ENCODE measurements around the gene MTHFD1L. TPM values are rescaled to one million over a fixed set of nuclear protein-coding genes. Genes with fewer than 3 reads are reported as not detected.

The MTHFD1L gene
- total RNA-seq, 2 donors from 2014 or later, result 3.1 to 18.7 TPM

GRCh38 chr6:150831577-150831976 is 33.9 kb upstream of the MTHFD1L start:
- Histone ChIP-seq H3K27me3 (replicated peaks; ENCODE audit: insufficient read depth) (no peaks in the 10 kb centered on the region), H3K27ac (no peak overlapping the region), H3K9me3 (no peaks in the 10 kb centered on the region), H3K4me1 (replicated peaks) (no peaks in the 10 kb centered on the region), H3K4me3 (no peak overlapping the region), H3K36me3 (no peaks in the 10 kb centered on the region)
- WGBS, result 85% methylated on average over 14 of the region's 14 CpGs
- DNase-seq (ENCODE audit: low spot score), result no peak
- no peak for TF ChIP-seq CTCF (IDR thresholded peaks at IDR 0.05)
- TF ChIP-seq POLR2A (IDR thresholded peaks at IDR 0.05), result no peak
- TF ChIP-seq POLR2AphosphoS5 (IDR thresholded peaks at IDR 0.05), result no peak
- intact Hi-C loops (cut with DNase I), result no loop called here

DNA sequence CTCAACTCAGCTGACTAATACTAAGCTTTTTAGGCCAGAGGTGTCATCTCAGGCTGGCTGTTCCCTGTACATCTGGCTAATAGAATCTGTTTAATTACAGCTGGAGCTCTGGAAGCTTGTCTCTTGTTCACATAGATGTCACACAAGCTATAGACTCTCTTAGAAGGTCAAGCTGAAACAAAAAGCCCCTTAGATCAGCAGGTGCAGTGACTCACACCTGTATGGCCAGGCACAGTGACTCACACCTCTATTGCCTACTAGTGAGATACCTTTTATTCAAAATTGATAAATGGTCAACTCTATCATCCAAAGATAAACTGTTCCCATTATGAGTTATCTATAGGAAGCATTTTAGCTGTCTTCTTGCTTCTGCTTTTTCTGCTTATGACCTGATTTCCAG is 29.9 kb upstream of the MTHFD1L start:
- no peak for DNase-seq (ENCODE audit: low spot score)
- no peaks in the 10 kb centered on the region for H3K27me3 ChIP-seq (replicated peaks; ENCODE audit: insufficient read depth)
- H3K9me3 ChIP-seq, result no peaks in the 10 kb centered on the region
- H3K27ac ChIP-seq, result no peak overlapping the region
- TF ChIP-seq POLR2A (IDR thresholded peaks at IDR 0.05) (no peak), CTCF (IDR thresholded peaks at IDR 0.05) (no peak), POLR2AphosphoS5 (IDR thresholded peaks at IDR 0.05) (no peak)
- intact Hi-C loops (cut with DNase I), result no loop called here
- no peaks in the 10 kb centered on the region for H3K4me1 ChIP-seq (replicated peaks)
- H3K4me3 ChIP-seq, result no peak overlapping the region
- no peaks in the 10 kb centered on the region for H3K36me3 ChIP-seq

GRCh38 chr6:150840185-150840584 is 25.3 kb upstream of the MTHFD1L start:
- TF ChIP-seq CTCF (IDR thresholded peaks at IDR 0.05) (no peak), POLR2AphosphoS5 (IDR thresholded peaks at IDR 0.05) (no peak), POLR2A (IDR thresholded peaks at IDR 0.05) (no peak)
- 99% methylated on average over 4 of the region's 4 CpGs for WGBS
- no peaks in the 10 kb centered on the region for H3K4me1 ChIP-seq (replicated peaks)
- no peak for DNase-seq (ENCODE audit: low spot score)
- H3K36me3 ChIP-seq, result no peaks in the 10 kb centered on the region
- H3K4me3 ChIP-seq, result no peak overlapping the region
- intact Hi-C loops (cut with DNase I), result no loop called here
- H3K27ac ChIP-seq, result no peak overlapping the region
- no peaks in the 10 kb centered on the region for H3K27me3 ChIP-seq (replicated peaks; ENCODE audit: insufficient read depth)
- no peaks in the 10 kb centered on the region for H3K9me3 ChIP-seq

DNA sequence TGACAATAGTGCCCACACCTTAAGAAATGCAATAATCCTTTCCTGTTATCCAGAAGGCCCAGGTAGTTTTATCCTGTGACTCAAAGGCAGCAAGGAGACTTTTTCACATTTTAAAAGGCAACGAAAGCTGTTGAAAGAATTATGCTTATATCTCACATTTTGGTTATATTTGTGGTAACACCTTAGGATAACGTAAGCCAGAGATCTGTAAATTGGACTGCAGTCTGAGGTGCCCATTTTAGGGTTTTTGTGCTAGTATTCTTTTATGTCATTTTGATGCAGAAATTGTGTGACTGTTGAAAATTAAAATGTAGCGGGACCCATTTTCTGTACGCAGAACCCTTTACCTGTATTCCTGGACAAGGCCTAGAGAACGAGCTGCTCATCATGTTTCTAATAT is 24.3 kb upstream of the MTHFD1L start:
- no peak overlapping the region for H3K4me3 ChIP-seq
- TF ChIP-seq POLR2AphosphoS5 (IDR thresholded peaks at IDR 0.05) (no peak), POLR2A (IDR thresholded peaks at IDR 0.05) (no peak), CTCF (IDR thresholded peaks at IDR 0.05) (no peak)
- WGBS, result 98% methylated on average over 5 of the region's 5 CpGs
- H3K27me3 ChIP-seq (replicated peaks; ENCODE audit: insufficient read depth), result no peaks in the 10 kb centered on the region
- intact Hi-C loops (cut with DNase I), result no loop called here
- no peak overlapping the region for H3K27ac ChIP-seq
- H3K36me3 ChIP-seq, result no peaks in the 10 kb centered on the region
- no peaks in the 10 kb centered on the region for H3K4me1 ChIP-seq (replicated peaks)
- no peaks in the 10 kb centered on the region for H3K9me3 ChIP-seq
- no peak for DNase-seq (ENCODE audit: low spot score)

DNA sequence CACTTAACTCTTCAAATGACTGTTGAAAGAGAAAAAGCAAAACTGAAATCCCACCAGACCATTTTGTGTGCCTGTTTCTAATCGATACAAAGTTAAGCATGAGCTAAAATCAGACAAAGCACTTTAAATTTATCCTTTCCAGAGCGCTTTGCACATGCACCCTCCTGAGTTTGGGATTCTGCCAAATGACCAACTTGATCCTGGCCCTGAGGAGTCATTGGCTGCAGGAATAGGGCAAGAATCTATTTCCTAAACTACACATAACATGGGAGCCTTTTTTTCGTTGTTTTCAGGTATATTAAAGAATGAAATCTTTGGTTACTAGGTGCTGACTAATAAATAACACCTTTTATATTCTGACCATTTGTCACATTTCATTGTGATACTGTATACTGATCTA is 23.8 kb upstream of the MTHFD1L start:
- intact Hi-C loops (cut with DNase I), result no loop called here
- no peaks in the 10 kb centered on the region for H3K36me3 ChIP-seq
- no peak overlapping the region for H3K27ac ChIP-seq
- TF ChIP-seq POLR2A (IDR thresholded peaks at IDR 0.05) (no peak), CTCF (IDR thresholded peaks at IDR 0.05) (no peak)
- no peaks in the 10 kb centered on the region for H3K27me3 ChIP-seq (replicated peaks; ENCODE audit: insufficient read depth)
- no peak overlapping the region for H3K4me3 ChIP-seq
- 75% methylated on average over 3 of the region's 3 CpGs for WGBS
- no peaks in the 10 kb centered on the region for H3K9me3 ChIP-seq
- no peaks in the 10 kb centered on the region for H3K4me1 ChIP-seq (replicated peaks)
- DNase-seq (ENCODE audit: low spot score), result no peak
